Thoracic aorta (tissue), 2 donors: ENCODE data around the gene NDUFB5. TPM values are rescaled to one million over a fixed set of nuclear protein-coding genes. Genes with fewer than 3 reads are reported as not detected.

Experiments
- ATAC-seq: fragments of 150-250 bp; one replicate; pipeline ENCODE4 v1.8.0; 2017; ENCODE audit warnings: low read depth; ENCODE audit not compliant: insufficient number of reproducible peaks, low FRiP score
- DNase-seq: peaks from one replicate; pipeline ENCODE4 v3.0.0-alpha.2; 2020; ENCODE audit warnings: low spot score
- H3K27ac ChIP-seq, 2 donors: fragments of 200-600 bp; sonication (generic); 1 replicate in 1 of 2; 2 replicates in 1 of 2; pipeline ENCODE4 v1.5.1; 2016; ENCODE audit warnings: mild to moderate bottlenecking in 2 of 2, moderate library complexity in 2 of 2
- H3K27me3 ChIP-seq: fragments of 200-600 bp; sonication (generic); replicated peaks from 2 replicates; pipeline ENCODE4 v1.6.0; 2016; ENCODE audit warnings: mild to moderate bottlenecking; ENCODE audit not compliant: insufficient read depth
- H3K36me3 ChIP-seq: fragments of 200-600 bp; sonication (generic); one replicate; pipeline ENCODE4 v1.5.1; 2016
- H3K4me1 ChIP-seq, 2 donors: fragments of 200-600 bp; sonication (generic); 1 replicate in 1 of 2; 2 replicates in 1 of 2; pipeline versions ENCODE4 v1.5.1 to v1.6.0; 2016; ENCODE audit warnings: low read depth in 2 of 2, mild to moderate bottlenecking in 1 of 2; ENCODE audit not compliant: control insufficient read depth in 1 of 2
- H3K4me3 ChIP-seq: fragments of 200-600 bp; sonication (generic); 2 replicates; pipeline ENCODE4 v1.5.1; 2016; ENCODE audit warnings: mild to moderate bottlenecking
- H3K9me3 ChIP-seq: fragments of 200-600 bp; sonication (generic); 2 replicates; pipeline ENCODE4 v1.5.1; 2016
- CTCF ChIP-seq: fragments of 200-600 bp; sonication (generic); IDR thresholded peaks from one replicate; pipeline ENCODE4 v1.5.1; 2019; ENCODE audit warnings: antibody characterized with exemption
- total RNA-seq, 2 donors: library from RNA; depleted of rRNA; stranded (reverse); fragments of >200 nt; gene quantifications; one replicate each; pipeline versions ENCODE4 v1.1.0 to v1.2.3, GENCODE V29; 2016

Gene NDUFB5
- total RNA-seq, 2 donors from 2014 or later, result 47.1 to 56.0 TPM

DNA sequence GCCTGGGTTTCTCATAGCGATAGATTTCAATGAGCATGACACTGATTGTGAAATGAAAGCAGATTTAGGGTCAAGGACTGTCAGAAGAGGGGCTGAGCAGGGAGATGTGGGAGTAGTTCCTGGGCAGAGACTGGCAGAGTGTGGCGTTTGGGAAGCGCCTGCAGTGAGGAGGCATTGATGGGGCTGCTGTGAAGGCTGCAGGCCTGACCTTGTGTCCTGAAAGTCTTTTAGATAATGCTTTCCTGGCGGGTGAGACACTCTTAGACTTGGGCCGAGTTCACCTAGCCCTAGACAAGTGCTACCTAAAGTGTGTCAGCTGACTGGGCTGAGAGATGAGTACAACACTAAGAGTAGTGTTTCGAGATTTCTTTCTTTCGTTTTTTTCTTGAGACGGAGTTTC, 68.9 kb downstream of the NDUFB5 start:
- ATAC-seq, result no peak
- TF ChIP-seq CTCF, result no peak

GRCh38 chr3:179676081-179676480, 71.5 kb downstream of the NDUFB5 start:
- H3K4me1 ChIP-seq, result no peaks in the 10 kb centered on the region
- H3K36me3 ChIP-seq, result no peaks in the 10 kb centered on the region
- H3K27me3 ChIP-seq, result no peaks in the 10 kb centered on the region
- H3K27ac ChIP-seq, result no peak overlapping the region
- no peak for ATAC-seq
- no peak overlapping the region for H3K4me3 ChIP-seq
- TF ChIP-seq CTCF, result no peak
- DNase-seq, result no peak
- no peaks in the 10 kb centered on the region for H3K9me3 ChIP-seq

More for the DNA sequence above, 68.9 kb downstream of the NDUFB5 start:
- Histone ChIP-seq H3K4me1 (no peaks in the 10 kb centered on the region), H3K27me3 (no peaks in the 10 kb centered on the region), H3K9me3 (no peaks in the 10 kb centered on the region), H3K36me3 (no peaks in the 10 kb centered on the region), H3K4me3 (no peak overlapping the region), H3K27ac (no peak overlapping the region)
- DNase-seq, result no peak

Other genes with a start within 250 kb of the NDUFB5 start
- gene GNB4, start 153.3 kb upstream of the NDUFB5 start, total RNA-seq, result 10 to 100 TPM; 66.2 to 66.7 TPM
- 10 to 100 TPM in 1 of 2 donors, 1 to 10 TPM in 1; 9.7 to 50.3 TPM for gene ACTL6A, start 41.9 kb upstream of the NDUFB5 start, total RNA-seq
- gene MRPL47, start 156 bp upstream of the NDUFB5 start, total RNA-seq, result 10 to 100 TPM; 22.1 to 28.0 TPM
- gene USP13, start 48.2 kb downstream of the NDUFB5 start, total RNA-seq, result 1 to 10 TPM; 5.1 to 8.2 TPM